HUDEP-2 (cell line): ENCODE data around the gene PPP2R2D.

ENCODE experiments used
- DNase-seq, 76 experiments: peaks; one replicate each; lab custom pipeline; 2025; ENCODE audit not compliant: unreplicated experiment in 76 of 76; lab: John Stamatoyannopoulos, UW

Gene PPP2R2D

DNA sequence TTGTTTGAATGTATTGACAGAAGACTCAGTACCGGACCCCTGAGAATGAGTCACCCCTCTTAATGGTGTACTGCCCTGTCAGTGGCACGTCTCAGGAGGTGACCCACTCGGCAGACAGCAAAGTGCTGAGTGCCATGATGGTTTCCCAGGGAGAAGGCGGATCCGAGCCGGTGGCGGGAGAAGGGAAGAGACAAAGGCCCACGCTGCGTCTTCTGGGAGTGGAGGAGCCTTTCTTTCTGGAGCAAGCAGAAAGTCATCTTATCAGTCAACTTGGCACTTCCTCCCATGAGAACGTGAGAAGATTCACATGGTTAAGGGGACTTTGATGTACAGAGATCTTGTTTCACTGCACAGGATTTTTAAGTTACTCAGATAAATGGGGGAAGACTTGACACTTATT is 14.6 kb upstream of the PPP2R2D start:
- DNase-seq = no peak

DNA sequence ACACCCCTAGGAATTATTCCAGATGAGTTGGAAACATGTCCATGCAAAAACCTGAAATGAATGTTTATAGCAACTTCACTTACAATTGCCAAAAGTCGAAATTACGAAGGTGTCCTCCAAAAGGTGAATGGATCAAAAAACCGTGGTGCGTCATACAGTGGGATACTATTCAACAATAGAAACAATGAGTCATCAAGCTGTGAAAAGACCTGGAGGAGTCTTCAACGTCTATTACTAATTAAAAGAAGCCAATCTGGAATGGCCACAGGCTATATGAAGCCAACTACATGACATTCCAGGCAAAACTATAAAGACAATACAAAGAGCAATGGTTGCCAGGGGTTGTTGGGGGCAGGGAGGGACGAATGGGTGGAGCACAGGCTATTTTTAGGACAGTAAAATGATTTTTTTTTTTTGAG is 12.6 kb upstream of the PPP2R2D start:
- DNase-seq = no peak

DNA sequence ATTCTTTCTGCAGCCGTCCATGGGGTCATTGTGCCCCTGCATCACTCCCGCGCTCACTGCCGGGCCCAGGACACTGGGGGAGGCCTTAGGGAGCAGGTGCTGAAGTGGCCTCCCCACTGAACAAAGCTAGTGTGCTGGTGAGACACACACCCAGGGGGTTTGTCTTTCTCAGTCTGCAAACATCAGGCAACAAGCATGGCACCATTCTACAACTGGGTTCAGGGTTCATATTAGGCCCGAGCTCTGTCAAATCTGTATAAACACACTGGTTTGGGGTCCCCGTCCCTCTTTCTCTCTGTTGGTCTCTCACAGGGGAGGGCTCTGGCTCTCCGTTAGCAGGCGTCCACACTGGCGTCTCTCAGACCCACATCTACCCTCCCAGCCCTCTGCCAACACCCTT is 11.1 kb upstream of the PPP2R2D start:
- DNase-seq = no peak

DNA sequence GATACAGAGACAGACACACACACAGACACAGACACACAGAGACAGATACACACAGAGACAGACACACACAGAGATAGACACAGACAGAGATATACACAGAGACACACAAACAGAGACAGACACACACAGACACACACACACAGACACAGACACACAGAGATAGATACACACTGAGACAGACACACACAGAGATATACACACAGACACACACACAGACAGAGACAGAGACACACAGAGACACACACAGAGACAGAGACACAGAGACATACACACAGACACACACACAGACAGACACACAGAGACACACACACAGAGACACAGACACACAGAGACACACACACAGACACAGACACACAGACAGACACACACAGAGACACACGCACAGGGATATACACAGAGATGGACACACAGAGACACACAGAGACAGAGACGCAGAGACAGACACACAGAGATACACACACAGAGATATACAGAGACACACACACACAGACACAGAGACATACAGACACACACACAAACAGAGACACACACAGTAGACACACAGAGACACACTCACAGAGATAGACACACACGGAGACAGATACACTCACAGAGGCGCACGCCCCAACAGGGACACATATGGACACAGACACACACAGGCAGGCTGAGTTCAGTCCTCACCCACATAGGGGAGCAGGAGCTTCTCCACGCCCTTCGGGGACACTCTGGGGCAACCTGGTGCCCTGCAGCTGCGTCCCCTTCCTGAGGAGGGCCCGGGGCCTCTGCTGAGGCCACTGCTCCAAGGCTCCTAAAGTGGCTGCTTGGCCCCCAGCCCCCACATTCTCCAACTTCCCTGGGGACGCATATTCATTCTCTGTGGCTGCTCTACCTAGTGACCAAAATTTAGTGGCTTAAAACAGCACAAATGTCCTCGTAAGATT is 10.3 kb upstream of the PPP2R2D start:
- no peak for DNase-seq

DNA sequence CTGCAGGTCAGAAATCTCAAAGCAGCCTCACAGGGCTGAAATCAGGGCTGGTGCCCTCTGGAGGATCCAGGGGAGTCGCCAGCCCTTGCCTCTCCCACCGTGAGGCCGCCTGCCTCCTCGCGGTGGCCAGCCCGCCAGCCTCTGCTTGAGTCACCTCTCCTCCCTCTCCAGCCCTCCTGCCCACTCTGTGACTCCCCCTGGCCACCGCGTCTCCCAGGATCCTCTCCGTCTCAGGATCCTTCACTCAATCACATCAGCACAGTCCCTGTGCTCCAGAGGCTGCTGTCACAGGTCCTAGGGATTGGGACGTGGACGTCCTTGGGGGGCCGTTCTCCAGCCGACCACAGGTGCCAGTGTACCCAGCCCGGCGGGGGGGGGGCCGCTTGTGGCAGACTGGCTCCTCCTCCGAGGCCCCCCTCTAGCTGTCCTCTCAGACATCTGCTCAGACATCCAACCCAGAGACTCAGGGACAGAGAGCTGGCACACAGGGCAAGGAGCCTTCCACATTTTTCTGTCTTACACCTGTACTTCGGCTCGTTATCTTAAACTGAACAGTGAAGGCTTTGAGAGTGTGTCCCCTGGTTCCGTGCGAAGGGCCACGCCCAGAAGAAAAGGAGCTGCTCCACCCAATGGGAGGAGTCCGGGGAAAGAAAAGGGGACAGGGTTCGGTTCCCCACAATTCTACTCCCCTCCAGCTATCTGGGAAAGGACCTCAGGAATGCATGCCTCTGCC is 9.4 kb upstream of the PPP2R2D start:
- peak in 7 of 76 experiments; percentile 5 to 25 (median 14) for DNase-seq

DNA sequence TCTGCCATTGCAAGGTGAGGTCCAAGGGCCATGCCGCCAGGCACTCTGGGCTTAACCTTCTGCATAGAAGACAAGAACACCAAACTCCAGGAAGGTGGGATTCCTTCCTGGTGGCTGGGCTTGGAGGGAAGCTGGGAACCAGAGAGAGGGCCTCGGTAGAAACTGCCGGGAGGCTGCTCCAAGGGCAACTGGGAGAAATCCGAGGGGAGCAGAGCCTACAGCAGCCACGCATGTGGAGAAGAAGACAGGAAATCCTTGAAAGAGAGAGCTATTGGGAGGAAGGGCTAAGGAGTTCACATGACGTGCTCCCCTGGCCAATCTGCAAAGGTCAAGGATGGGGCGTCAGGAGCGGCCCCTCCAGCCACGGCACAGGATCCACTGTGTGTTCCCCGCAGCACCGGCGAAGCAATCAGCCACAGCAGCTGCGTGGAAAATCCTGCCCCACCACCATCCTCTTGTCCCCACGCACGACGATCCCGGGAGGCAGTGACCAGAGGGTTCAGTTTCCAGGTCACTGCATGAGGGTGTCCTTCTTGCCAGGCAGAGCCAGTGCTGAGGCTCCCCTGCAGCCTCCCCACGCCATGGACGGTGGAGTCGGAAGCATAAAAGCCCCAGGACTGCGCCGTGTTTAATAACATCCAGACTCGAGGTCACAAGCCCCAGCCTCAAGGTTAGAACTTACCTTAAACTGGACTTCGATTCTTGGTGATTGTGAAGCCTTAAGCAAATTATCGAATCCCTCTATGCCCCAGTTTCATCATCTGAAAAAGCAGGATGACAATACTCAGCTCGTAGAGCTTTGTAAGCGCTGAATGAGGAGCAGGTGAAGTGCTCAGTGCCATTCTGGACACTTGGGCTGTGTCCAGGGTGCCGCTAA is 8.6 kb upstream of the PPP2R2D start:
- no peak for DNase-seq

DNA sequence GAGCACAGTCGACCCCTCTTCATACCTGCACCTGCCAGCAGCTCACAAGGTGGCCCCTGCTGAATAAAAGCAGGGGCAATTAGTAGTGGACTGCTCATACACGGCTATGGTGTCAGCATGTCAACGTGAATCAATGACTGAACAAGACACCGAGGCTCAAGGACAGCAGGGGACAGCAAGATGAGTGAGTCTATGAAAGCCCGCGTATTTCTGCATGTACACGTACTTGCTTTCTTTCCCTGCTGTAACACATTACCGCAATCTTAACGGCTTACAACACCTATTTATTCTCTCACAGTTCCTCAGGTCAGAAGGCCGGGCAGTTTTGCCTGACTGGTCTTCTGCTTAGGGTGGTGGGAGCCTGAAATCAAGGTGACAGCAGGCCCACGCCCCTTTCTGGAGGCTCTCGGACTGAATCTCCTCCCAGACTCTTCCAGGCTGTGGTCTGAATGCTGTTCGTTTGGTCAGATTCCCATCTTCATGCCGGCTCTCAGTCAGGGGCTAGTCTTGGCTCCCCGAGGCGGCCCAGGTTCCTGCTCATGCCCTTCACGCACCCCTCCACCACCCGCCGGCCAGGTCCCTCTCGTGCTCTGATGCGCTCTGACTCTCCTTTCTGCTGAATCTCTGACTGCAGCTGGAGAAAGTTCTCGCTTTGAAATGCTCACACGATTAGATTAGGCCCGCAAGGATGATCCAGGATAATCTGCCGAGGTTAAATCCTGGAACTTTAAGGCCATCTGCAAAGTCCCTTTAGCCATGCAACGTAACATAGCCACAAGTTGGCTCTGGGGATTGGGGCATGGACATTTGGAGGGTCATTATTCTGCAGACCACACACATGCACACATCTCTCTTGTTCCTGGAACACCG is 7.8 kb upstream of the PPP2R2D start:
- DNase-seq = no peak

DNA sequence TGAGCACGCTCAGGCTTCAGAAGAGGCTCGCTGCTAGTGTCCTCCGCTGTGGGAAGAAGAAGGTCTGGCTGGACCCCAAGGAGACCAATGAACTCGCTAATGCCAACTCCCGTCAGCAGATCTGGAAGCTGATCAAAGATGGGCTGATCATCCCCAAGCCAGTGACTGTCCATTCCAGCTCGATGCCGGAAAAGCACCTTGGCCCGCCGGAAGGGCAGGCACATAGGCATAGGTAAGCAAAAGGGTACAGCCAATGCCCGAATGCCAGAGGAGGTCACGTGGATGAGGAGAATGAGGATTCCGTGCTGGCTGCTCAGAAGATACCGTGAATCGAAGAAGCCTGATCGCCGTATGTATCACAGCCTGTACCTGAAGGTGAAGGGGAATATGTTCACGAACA is 5.7 kb upstream of the PPP2R2D start:
- no peak for DNase-seq

DNA sequence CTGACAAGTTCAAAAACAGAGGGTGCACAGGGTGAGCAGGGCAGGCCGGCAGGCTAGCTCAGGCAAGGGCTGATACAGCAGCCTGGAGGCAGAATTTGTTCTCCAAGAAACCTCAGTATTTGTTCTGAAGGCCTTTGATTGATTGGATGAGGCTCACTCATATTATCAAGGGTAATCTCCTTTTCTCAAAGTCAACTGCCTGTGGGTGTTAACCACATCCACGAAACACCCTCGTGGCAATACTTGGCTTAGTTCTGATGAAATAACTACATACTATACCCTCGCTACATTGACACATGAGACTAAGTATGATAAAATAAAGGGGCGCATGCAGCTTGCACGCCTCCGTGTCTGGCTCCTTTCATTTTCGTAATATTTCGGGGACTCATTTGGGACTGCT is 4.4 kb upstream of the PPP2R2D start:
- DNase-seq = peak in 45 of 76 experiments; percentile 10 to 83 (median 37)

DNA sequence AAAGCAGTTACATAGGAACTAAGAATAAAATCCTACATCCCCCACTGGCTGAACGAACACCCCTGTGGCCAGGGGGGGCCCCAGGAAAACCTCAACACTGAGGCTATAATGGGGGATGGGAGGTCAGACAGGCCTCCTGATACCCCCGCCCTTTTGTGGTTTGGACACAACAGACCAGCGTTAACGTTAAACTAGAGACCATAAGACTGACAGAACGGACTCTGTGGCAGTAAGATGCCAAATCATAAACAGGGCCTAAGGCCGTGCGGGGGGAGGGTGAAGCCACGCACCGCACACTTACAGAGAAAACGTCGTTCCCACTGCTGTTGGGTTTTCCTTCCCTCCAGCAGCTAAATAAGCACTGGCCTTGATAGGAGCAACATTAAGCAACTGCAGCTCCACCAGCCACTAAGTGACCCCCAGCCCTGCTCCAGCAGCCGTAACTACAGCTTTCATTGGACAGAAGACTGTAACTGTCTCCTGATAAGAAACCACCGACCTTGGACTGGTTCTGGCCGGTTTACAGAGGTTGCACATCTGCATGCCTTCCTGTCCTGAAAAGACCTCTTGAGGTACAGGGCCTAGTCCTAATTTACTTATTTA is 3.4 kb upstream of the PPP2R2D start:
- DNase-seq = peak in 73 of 76 experiments; percentile 19 to 94 (median 73)

DNA sequence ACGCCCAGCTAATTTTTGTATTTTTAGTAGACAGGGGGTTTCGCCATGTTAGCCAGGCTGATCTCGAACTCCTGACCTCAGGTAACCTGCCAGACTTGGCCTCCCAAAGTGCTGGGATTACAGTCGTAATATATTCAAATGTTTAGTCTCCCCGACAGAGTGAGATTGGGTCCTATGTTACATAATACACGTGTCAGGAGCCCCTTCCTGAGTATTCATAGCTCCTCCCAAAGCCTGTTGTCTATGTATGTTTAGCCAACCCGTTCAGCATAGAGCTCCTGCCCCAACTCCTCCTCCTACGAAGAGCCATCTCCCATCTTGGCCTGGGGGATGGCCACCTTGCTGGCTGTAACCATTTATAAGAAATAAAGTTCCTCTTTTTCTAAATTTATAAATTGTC is 2.7 kb upstream of the PPP2R2D start:
- no peak for DNase-seq

DNA sequence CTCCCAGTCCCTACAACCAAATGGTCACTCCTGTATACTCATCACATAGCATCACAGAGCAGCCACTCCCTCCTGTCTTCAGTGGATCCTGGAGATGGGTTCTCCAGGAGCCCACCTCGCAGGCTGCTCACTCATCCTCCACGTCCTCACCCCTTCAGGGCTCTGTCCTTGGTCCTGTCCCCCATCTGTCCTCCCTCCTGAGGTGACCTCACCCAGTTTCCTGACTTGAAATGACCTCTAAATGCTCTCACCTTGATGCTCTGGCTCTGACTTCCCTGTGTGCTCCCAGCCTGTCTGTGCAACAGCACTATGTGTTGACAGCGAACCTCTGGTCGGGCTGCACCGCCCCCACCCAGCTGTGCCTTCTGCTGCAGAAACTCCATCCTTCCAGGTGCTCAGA is 2.1 kb upstream of the PPP2R2D start:
- DNase-seq = no peak

DNA sequence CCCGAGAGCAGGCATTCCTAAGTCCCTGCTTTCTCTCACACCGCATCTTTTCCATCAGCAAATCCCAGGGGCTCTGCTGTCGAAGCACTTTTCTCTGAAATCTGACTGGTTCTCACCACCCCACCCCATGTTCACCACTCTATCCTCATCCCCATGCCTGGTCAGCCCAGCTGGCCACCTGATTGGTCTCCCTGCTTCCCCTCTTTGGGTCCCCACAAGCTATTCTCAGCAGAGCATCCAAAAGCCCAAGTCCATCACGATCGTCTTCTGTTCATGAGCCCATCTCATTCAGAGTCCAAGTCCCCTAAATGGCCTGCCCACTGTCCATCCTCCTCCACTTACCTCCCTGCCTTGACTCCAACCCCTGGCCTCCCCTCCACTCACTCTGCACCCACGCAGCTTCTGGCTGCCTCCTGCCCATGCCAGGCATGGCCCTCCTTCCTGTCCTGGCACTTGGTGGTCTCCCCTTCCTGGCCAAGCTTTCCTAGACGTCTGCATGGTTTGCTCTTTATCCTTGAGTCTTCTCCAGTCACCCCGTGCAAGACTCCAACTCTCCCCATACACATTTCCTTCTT is 1.6 kb upstream of the PPP2R2D start:
- DNase-seq = no peak

DNA sequence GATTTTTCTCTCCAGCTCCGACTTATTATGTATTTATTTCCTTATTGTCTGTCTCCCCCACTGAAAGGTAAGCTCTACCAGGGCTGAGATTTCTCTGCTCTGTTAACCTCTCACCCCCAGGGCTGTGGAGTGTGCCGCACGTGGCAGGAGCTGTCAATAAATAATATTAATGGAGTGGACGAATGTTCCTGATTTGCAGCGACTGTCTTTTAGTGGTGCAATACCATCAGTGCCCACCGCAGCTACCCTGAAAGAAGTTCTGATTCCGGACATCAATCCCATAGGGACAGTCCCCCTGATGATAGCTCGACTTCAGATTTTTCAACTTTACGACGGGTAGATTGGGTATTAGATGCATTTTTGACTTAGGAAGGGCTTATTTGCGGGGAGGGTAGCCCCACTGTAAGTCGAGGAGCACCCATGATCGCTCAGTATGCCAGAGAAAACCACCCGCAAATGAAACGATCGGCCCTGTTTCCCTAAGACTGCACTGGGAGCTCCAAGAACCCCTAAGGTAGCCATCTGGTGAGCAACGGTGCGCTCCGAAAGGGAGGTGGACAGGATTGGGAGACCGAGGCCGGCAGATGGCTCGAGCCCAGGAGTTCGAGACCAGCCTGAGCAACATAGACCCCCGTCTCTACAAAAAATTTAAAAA is 986 bp upstream of the PPP2R2D start:
- no peak for DNase-seq

DNA sequence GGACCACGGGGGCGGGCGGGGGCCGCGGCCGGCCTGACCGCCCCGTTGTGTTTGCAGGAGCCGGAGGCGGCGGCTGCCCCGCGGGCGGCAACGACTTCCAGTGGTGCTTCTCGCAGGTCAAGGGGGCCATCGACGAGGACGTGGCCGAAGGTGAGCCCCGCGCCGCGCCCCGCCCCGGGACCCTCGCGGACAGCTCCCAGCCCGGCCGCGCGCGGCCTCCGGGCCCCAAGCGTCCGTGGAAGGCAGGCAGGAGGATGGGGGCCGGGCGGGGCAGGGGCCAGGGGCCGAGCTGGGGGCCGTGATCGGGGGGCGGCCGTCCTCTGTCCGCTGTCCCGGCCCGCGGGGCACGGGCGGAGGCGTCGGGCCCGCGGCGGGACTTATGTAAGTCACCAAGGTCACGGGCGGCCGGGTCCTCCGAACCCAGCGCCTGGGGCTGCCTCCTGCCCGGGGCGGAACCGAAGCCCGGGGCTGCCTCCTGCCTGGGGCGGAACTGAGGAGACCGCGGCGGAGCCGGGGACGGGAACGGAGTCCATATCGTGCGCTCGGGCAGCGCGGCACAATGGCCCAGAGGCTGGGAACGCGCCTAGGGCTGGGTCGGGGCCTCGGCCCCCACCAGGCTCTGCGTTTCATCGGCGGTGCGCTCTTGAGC is 497 bp downstream of the PPP2R2D start:
- DNase-seq = peak in 19 of 76 experiments; percentile 12 to 37 (median 21)

DNA sequence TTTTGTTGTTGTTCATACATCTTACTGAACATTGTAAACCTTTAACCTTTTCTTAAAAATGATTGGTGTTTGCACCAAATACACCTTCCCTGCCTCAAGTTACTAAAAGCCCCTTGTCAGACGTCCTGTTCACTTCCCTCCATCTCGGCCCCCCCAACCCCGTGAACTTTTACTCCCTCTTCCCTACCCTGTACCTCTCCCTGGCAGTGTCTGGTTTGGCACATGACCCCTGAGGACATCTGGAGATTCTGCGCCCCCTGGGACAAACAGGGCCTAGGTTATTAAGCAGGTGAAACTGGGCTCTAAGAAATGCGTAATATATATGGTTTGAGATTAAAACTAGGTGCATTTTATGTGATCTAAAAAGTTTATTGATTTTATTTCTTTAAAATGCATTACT is 1.4 kb downstream of the PPP2R2D start:
- peak in 3 of 76 experiments; percentile 12 to 18 (median 15) for DNase-seq

DNA sequence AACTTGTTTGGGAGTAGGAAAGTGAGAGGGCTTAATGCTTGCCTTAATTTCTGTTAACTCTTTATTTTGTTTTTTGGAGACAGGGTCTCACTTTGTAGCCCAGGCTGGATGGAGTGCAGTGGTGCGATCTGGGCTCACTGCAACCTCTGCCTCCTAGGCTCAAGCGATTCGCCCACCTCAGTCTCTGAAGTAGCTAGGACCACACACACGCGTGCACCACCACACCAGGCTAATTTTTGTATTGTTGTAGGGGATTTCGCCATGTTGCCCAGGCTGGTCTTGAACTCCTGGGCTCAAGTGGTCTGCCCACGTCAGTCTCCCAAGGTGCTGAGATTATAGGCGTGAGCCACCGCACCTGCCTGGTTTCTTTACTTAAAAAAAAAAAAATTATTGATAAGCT is 1.9 kb downstream of the PPP2R2D start:
- no peak for DNase-seq

DNA sequence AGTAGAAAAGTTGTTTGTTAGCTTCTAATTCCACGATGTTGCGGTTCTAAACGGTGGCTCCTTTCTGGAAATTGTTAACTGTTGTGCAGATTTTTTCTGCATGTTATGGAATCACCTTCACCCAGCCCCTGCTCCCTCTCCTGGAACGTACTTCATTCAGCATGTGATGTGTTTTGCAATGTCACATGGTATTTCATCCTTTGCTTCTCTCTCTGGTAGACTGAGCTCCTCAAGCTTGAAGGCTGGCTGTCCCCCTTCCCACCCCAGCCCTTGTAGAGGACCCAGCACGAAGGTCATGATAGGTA is 4.4 kb downstream of the PPP2R2D start:
- DNase-seq = no peak
